Lower leg skin (tissue), 3 donors: Measurements from ENCODE around the gene WDR43.

Experiments
- POLR2A ChIP-seq, 2 donors: fragments of 450-650 bp; IDR thresholded peaks; one replicate each; pipeline ENCODE4 v1.6.1; 2016 to 2017; ENCODE audit warnings: antibody characterized with exemption in 2 of 2, mild to moderate bottlenecking in 1 of 2, moderate library complexity in 1 of 2
- TF ChIP-seq, protein P1 (sequence below), 3 donors: fragments of 450-650 bp; IDR thresholded peaks; one replicate each; pipeline ENCODE4 v1.5.1; 2016; ENCODE audit warnings: antibody characterized with exemption in 3 of 3, mild to moderate bottlenecking in 3 of 3, moderate library complexity in 2 of 3

DNA sequence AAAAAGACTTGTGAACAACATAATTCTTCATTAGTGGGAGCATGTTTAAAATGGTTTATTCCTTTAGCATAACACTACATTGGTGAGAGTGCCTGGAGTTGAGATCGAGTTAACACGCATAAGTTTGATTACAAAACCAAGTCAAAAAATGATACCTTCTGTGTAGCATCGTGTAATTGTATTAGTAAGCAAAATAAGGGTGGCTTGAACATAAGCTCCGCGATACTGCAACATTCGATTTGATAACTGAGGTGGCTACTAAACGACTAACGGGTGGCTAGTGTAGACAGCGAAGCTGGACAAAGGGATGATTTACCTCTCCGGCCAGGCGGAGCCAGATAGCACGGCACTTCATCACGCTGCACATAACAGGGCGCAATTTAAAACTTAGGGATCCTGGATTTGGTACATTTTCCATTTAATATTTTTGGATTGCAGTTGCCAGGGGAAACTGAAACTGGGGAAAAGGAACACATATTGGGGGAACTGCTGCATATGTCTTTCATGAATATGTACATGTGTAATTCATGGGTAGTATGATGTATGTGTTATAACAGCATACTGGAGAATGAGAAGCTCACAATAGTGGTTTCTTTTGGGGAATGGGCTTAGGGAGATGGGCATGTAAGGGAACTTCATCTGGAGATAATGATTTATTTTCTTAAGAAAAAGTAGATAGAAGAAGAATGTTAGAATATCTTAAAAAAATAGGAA lies 50.2 kb downstream of the WDR43 start:
- TF ChIP-seq, protein P1, sequence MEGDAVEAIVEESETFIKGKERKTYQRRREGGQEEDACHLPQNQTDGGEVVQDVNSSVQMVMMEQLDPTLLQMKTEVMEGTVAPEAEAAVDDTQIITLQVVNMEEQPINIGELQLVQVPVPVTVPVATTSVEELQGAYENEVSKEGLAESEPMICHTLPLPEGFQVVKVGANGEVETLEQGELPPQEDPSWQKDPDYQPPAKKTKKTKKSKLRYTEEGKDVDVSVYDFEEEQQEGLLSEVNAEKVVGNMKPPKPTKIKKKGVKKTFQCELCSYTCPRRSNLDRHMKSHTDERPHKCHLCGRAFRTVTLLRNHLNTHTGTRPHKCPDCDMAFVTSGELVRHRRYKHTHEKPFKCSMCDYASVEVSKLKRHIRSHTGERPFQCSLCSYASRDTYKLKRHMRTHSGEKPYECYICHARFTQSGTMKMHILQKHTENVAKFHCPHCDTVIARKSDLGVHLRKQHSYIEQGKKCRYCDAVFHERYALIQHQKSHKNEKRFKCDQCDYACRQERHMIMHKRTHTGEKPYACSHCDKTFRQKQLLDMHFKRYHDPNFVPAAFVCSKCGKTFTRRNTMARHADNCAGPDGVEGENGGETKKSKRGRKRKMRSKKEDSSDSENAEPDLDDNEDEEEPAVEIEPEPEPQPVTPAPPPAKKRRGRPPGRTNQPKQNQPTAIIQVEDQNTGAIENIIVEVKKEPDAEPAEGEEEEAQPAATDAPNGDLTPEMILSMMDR (IDR thresholded peaks at IDR 0.05), result no peak
- TF ChIP-seq POLR2A (IDR thresholded peaks at IDR 0.05), result no peak
